Glutamatergic neuron (in vitro differentiated cells): ENCODE data around the gene SLC6A3. TPM values are rescaled to one million over a fixed set of nuclear protein-coding genes. Genes with fewer than 3 reads are reported as not detected.

Experiments
- DNase-seq: peaks from one replicate; pipeline ENCODE4 v3.0.0; 2022
- H3K27ac Mint-ChIP-seq: one replicate; pipeline ENCODE4 v1.8.0; 2020; ENCODE audit warnings: mild to moderate bottlenecking, mixed read lengths, inconsistent platforms; ENCODE audit not compliant: unreplicated experiment
- H3K27me3 Mint-ChIP-seq: one replicate; pipeline ENCODE4 v1.8.0; 2020; ENCODE audit warnings: mild to moderate bottlenecking, moderate library complexity, mixed read lengths, inconsistent platforms; ENCODE audit not compliant: unreplicated experiment
- H3K36me3 Mint-ChIP-seq: one replicate; pipeline ENCODE4 v1.8.0; 2020; ENCODE audit warnings: mild to moderate bottlenecking, mixed read lengths, inconsistent platforms; ENCODE audit not compliant: unreplicated experiment
- H3K4me1 Mint-ChIP-seq: one replicate; pipeline ENCODE4 v1.8.0; 2020; ENCODE audit warnings: mild to moderate bottlenecking, low read depth, mixed read lengths, inconsistent platforms; ENCODE audit not compliant: unreplicated experiment
- H3K4me3 Mint-ChIP-seq: one replicate; pipeline ENCODE4 v1.8.0; 2020; ENCODE audit warnings: mild to moderate bottlenecking, mixed read lengths, inconsistent platforms; ENCODE audit not compliant: unreplicated experiment
- H3K9me3 Mint-ChIP-seq: one replicate; pipeline ENCODE4 v1.8.0; 2020; ENCODE audit warnings: mild to moderate bottlenecking, moderate library complexity, mixed read lengths, inconsistent platforms; ENCODE audit not compliant: unreplicated experiment
- total RNA-seq: library from RNA; stranded (reverse); fragmentation: NEBNext Ultra II Directional; extraction: Animal tissue kit (Norgen Biotek cat#: 25700); gene quantifications from one replicate; pipeline ENCODE4 v1.2.1, GENCODE V29; 2021; ENCODE audit not compliant: unreplicated experiment
- TF ChIP-seq, protein P1 (sequence below): fragments of 200-600 bp; sonication (generic); IDR thresholded peaks from one replicate; pipeline ENCODE4 v1.5.0; 2021; ENCODE audit not compliant: partially characterized antibody, unreplicated experiment

The SLC6A3 gene
- total RNA-seq, 1 donor from 2014 or later: 22.4 TPM

DNA sequence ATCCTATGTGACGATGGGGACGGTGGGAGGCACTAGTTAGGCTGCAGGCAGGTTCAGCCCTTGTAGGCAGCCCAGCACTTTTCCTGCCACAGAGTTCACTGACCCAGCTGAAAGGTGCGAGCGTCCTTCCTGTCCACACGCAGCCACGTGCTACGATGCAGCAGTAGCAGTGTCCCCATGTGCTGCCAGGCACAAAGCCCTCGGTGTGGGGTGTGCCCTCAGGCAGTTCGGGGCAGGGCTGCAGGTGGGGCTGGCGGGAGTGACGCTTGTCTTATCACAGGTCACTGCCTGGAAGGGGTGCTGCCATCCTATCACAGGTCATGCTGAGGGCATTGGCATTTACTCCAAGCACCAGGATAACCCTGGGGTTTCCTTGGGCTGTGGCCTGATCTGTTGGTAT, 53.5 kb downstream of the SLC6A3 start:
- peaks cover 10% of the 10 kb centered on the region for H3K9me3 Mint-ChIP-seq
- H3K4me1 Mint-ChIP-seq: peaks cover 15% of the 10 kb centered on the region
- peaks cover 16% of the 10 kb centered on the region for H3K27me3 Mint-ChIP-seq
- DNase-seq: peak; percentile 9
- H3K27ac Mint-ChIP-seq: no peak overlapping the region
- H3K4me3 Mint-ChIP-seq: no peak overlapping the region
- TF ChIP-seq, protein P1, sequence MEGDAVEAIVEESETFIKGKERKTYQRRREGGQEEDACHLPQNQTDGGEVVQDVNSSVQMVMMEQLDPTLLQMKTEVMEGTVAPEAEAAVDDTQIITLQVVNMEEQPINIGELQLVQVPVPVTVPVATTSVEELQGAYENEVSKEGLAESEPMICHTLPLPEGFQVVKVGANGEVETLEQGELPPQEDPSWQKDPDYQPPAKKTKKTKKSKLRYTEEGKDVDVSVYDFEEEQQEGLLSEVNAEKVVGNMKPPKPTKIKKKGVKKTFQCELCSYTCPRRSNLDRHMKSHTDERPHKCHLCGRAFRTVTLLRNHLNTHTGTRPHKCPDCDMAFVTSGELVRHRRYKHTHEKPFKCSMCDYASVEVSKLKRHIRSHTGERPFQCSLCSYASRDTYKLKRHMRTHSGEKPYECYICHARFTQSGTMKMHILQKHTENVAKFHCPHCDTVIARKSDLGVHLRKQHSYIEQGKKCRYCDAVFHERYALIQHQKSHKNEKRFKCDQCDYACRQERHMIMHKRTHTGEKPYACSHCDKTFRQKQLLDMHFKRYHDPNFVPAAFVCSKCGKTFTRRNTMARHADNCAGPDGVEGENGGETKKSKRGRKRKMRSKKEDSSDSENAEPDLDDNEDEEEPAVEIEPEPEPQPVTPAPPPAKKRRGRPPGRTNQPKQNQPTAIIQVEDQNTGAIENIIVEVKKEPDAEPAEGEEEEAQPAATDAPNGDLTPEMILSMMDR: no peak
- peaks cover 10% of the 10 kb centered on the region for H3K36me3 Mint-ChIP-seq

DNA sequence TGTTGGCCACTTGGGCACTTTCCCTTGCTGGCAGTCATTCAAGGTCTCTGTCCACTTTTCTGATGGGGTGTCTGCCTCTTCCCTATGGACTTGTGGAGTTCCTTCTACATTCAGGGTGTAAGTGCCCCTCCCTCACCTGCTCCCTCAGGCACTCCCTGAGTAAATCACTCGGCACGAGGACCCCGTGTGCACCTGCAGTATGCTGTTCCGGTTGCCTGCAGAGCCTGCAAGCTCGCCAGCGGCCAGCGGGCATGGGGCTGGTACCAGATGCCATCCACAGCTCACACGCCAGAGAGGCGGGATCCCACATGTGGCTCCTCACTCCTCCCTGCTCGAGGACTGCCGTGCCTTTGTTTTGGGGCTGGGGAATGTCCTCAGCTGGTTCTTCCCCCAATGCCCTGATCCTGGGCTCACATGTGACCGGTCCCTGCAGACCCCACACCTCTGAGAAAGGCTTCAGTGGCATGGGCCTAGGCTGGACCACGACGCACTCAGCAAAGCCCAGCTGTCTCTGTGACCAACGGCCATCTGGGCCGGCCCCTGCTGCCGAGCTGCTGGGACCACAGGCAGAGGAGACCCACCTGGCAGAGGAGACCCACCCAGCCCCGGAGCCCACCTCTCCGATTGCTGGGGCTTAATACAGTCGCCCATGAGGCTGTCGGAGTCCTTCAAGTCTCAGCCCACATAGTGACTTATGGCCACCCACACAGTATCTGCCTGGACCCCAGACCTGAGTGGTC, 54.2 kb downstream of the SLC6A3 start:
- H3K4me1 Mint-ChIP-seq: peaks cover 15% of the 10 kb centered on the region
- peaks cover 10% of the 10 kb centered on the region for H3K9me3 Mint-ChIP-seq
- TF ChIP-seq, protein P1: no peak
- peak; percentile 8 for DNase-seq
- H3K27ac Mint-ChIP-seq: no peak overlapping the region
- no peak overlapping the region for H3K4me3 Mint-ChIP-seq
- peaks cover 13% of the 10 kb centered on the region for H3K27me3 Mint-ChIP-seq
- peaks cover 10% of the 10 kb centered on the region for H3K36me3 Mint-ChIP-seq

DNA sequence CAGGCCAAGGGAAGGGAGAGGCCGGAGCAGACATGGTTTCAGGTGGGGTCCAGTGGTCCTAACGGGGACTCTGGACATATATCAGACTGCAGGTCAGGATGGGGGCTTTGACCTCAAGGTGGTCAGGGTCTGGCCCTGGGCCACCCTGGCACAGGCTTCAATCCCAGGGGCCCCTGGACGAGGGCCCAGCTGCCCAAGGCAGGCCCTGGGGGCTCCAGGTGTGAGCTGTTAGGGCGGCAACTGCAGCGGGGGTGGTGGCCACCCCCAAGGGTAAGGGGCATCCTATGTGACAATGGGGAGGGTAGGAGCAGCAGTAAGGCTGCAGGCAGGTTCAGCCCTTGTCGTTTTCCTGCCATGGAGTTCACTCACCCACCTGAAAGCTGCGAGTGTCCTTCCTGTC, 54.9 kb downstream of the SLC6A3 start:
- peaks cover 13% of the 10 kb centered on the region for H3K9me3 Mint-ChIP-seq
- peaks cover 19% of the 10 kb centered on the region for H3K4me1 Mint-ChIP-seq
- TF ChIP-seq, protein P1: no peak
- H3K36me3 Mint-ChIP-seq: peaks cover 10% of the 10 kb centered on the region
- no peak for DNase-seq
- H3K27ac Mint-ChIP-seq: no peak overlapping the region
- H3K4me3 Mint-ChIP-seq: no peak overlapping the region
- peaks cover 15% of the 10 kb centered on the region for H3K27me3 Mint-ChIP-seq

DNA sequence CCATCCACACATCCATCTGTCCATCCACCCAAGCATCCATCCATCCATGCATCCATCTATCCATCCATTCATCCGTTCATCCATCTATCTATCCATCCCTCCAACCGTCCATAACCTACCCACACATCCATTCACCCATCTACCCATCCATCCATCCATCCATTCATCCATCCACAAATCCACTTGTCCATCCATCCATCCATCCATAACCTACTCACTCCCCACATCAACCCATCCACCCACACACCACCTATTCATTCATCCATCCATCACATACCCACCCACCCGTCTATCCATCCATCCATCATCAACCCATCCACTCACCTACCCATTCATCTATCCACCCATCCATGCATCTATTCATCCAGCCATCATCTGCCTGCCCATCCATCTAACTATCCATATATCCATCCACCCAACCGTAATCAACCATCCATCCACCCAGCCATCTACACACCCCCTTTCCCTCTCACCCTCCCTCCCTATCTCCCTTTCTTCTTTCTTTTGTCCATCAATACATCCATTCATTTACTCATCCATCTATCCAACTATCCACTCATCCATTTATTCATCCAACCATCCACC, 56.8 kb downstream of the SLC6A3 start:
- peak overlapping the region; percentile 2 for H3K4me3 Mint-ChIP-seq
- H3K36me3 Mint-ChIP-seq: peaks cover 4% of the 10 kb centered on the region
- H3K9me3 Mint-ChIP-seq: peaks cover 13% of the 10 kb centered on the region
- DNase-seq: no peak
- TF ChIP-seq, protein P1: no peak
- peaks cover 21% of the 10 kb centered on the region for H3K27me3 Mint-ChIP-seq
- H3K27ac Mint-ChIP-seq: no peak overlapping the region
- peaks cover 20% of the 10 kb centered on the region for H3K4me1 Mint-ChIP-seq

- Mint-ChIP-seq H3K27ac (no peak overlapping the region), H3K4me1 (peaks cover 20% of the 10 kb centered on the region), H3K9me3 (peaks cover 13% of the 10 kb centered on the region)
Observed at GRCh38 chr5:1387876-1388275, 57.4 kb downstream of the SLC6A3 start.

More at GRCh38 chr5:1387876-1388275, 57.4 kb downstream of the SLC6A3 start:
- Mint-ChIP-seq H3K4me3 (no peak overlapping the region), H3K36me3 (peaks cover 4% of the 10 kb centered on the region), H3K27me3 (peaks cover 21% of the 10 kb centered on the region)
- no peak for DNase-seq
- TF ChIP-seq, protein P1: no peak
